Measurements from ENCODE around the gene RARB. TPM values are rescaled to one million over a fixed set of nuclear protein-coding genes. Genes with fewer than 3 reads are reported as not detected.

RARB gene
- total RNA-seq, 2 donors from 2014 or later: 8.9 TPM

GRCh38 chr3:25419251-25419650 lies 8.8 kb upstream of the RARB start:
- intact Hi-C loops (cut with DNase I): loop anchor here in 1 of 2 donors (5.0 kb wide), 1 partner anchor 1352 kb away; no protein-coding TSS in a partner anchor
- DNase-seq (ENCODE audit: low spot score): no peak

- DNase-seq (ENCODE audit: low spot score): no peak
- intact Hi-C loops (cut with DNase I): no loop called here
Measured at GRCh38 chr3:25420147-25420546, 7.9 kb upstream of the RARB start.

- intact Hi-C loops (cut with DNase I): no loop called here
- DNase-seq (ENCODE audit: low spot score): no peak
Measured at GRCh38 chr3:25420885-25421284, 7.2 kb upstream of the RARB start.

- DNase-seq (ENCODE audit: low spot score): no peak
- intact Hi-C loops (cut with DNase I): no loop called here
Measured at GRCh38 chr3:25421747-25422146, 6.3 kb upstream of the RARB start.

GRCh38 chr3:25423780-25424588 lies 4.1 kb upstream of the RARB start:
- intact Hi-C loops (cut with DNase I): no loop called here

GRCh38 chr3:25424614-25425013 lies 3.4 kb upstream of the RARB start:
- DNase-seq (ENCODE audit: low spot score): no peak
- intact Hi-C loops (cut with DNase I): no loop called here

More at GRCh38 chr3:25423780-25424588, 4.1 kb upstream of the RARB start:
- DNase-seq (ENCODE audit: low spot score): no peak

- no peak for DNase-seq (ENCODE audit: low spot score)
- intact Hi-C loops (cut with DNase I): no loop called here
Measured at GRCh38 chr3:25426408-25426807, 1.7 kb upstream of the RARB start.

- intact Hi-C loops (cut with DNase I): no loop called here
- no peak for DNase-seq (ENCODE audit: low spot score)
Measured at GRCh38 chr3:25427155-25427554, 908 bp upstream of the RARB start.

- no peak for DNase-seq (ENCODE audit: low spot score)
- intact Hi-C loops (cut with DNase I): no loop called here
Measured at GRCh38 chr3:25427563-25427941, 511 bp upstream of the RARB start.

GRCh38 chr3:25428789-25429335 lies 799 bp downstream of the RARB start:
- no peak for DNase-seq (ENCODE audit: low spot score)
- intact Hi-C loops (cut with DNase I): no loop called here

- no peak for DNase-seq (ENCODE audit: low spot score)
- intact Hi-C loops (cut with DNase I): loop anchor here in 1 of 2 donors (10.0 kb wide), 1 partner anchor 275 kb away; no protein-coding TSS in a partner anchor
Measured at GRCh38 chr3:25429361-25430286, 1.6 kb downstream of the RARB start.

GRCh38 chr3:25430287-25430934 lies 2.3 kb downstream of the RARB start:
- DNase-seq (ENCODE audit: low spot score): no peak
- intact Hi-C loops (cut with DNase I): loop anchor here in 1 of 2 donors (10.0 kb wide), 1 partner anchor 276 kb away; no protein-coding TSS in a partner anchor

- no peak for DNase-seq (ENCODE audit: low spot score)
- intact Hi-C loops (cut with DNase I): loop anchor here in 1 of 2 donors (10.0 kb wide), 1 partner anchor 276 kb away; no protein-coding TSS in a partner anchor
Measured at GRCh38 chr3:25430935-25431770, 3.1 kb downstream of the RARB start.

GRCh38 chr3:25432176-25432720 lies 4.2 kb downstream of the RARB start:
- intact Hi-C loops (cut with DNase I): loop anchor here in 1 of 2 donors (10.0 kb wide), 1 partner anchor 277 kb away; no protein-coding TSS in a partner anchor
- no peak for DNase-seq (ENCODE audit: low spot score)

- DNase-seq (ENCODE audit: low spot score): no peak
- intact Hi-C loops (cut with DNase I): loop anchor here in 1 of 2 donors (10.0 kb wide), 1 partner anchor 278 kb away; no protein-coding TSS in a partner anchor
Measured at GRCh38 chr3:25433106-25433505, 5.0 kb downstream of the RARB start.

GRCh38 chr3:25433868-25434267 lies 5.8 kb downstream of the RARB start:
- intact Hi-C loops (cut with DNase I): loop anchor here in 1 of 2 donors (10.0 kb wide), 1 partner anchor 279 kb away; no protein-coding TSS in a partner anchor
- DNase-seq (ENCODE audit: low spot score): no peak

GRCh38 chr3:25437953-25438352 lies 9.9 kb downstream of the RARB start:
- intact Hi-C loops (cut with DNase I): loop anchor here in 1 of 2 donors (10.0 kb wide), 1 partner anchor 283 kb away; no protein-coding TSS in a partner anchor
- DNase-seq (ENCODE audit: low spot score): no peak

Data from posterior vena cava (tissue), 2 donors.